SK-N-SH (cell line): ENCODE data around the gene METTL26. TPM values are rescaled to one million over a fixed set of nuclear protein-coding genes. Genes with fewer than 3 reads are reported as not detected.

Experiments
- CTCF ChIA-PET: fragments of 300-600, 350-600 bp; formaldehyde crosslinking; extraction: SDS; loops from one replicate; lab custom pipeline; 2021; lab: Yijun Ruan, JAX
- POLR2A ChIA-PET: fragments of 350-600 bp; sonication (Branson Sonifier 250); formaldehyde crosslinking; extraction: SDS; loops from one replicate; lab custom pipeline; 2020; ENCODE audit warnings: antibody characterized with exemption, inconsistent platforms; lab: Yijun Ruan, JAX
- DNase-seq: peaks from one replicate; pipeline ENCODE4 v3.0.0; 2012
- H2AFZ ChIP-seq: fragments of 200-600 bp; sonication (generic); 2 replicates; pipeline ENCODE4 v1.8.1; 2016; ENCODE audit warnings: antibody characterized with exemption, mild to moderate bottlenecking, low read depth
- H3F3A ChIP-seq: fragments of 200-600 bp; sonication (generic); replicated peaks from 2 replicates; pipeline ENCODE3; 2016; ENCODE audit warnings: antibody characterized with exemption, mild to moderate bottlenecking; ENCODE audit not compliant: insufficient read depth
- H3K27ac ChIP-seq, 2 experiments: fragments of 200-500 bp in 1 of 2; fragments of 200-600 bp in 1 of 2; sonication (Bioruptor generic) in 1 of 2; sonication (generic), shearing (Covaris generic) in 1 of 2; 2 replicates each; pipeline versions ENCODE4 v1.5.1 to v1.6.1; 2014 to 2016; ENCODE audit warnings: low read depth in 2 of 2, inconsistent platforms in 1 of 2, low read length in 1 of 2, mild to moderate bottlenecking in 1 of 2, mixed read lengths in 1 of 2
- H3K27me3 ChIP-seq: fragments of 200-600 bp; sonication (generic), shearing (Covaris generic); 2 replicates; pipeline ENCODE4 v1.6.1; 2016; ENCODE audit warnings: mixed run types; ENCODE audit not compliant: insufficient read depth
- H3K36me3 ChIP-seq, 2 experiments: fragments of 200-500 bp in 1 of 2; fragments of 200-600 bp in 1 of 2; sonication (Bioruptor generic) in 1 of 2; sonication (generic) in 1 of 2; replicated peaks in 1 of 2; 2 replicates each; pipeline versions ENCODE3 to v1.5.1; 2014 to 2016; ENCODE audit warnings: low read length in 1 of 2, mild to moderate bottlenecking in 1 of 2; ENCODE audit not compliant: insufficient read depth in 2 of 2, control insufficient read depth in 1 of 2
- H3K4me1 ChIP-seq, 2 experiments: fragments of 200-500 bp in 1 of 2; fragments of 200-600 bp in 1 of 2; sonication (Bioruptor generic) in 1 of 2; sonication (generic), shearing (Covaris generic) in 1 of 2; 2 replicates each; pipeline versions ENCODE4 v1.5.1 to v1.6.1; 2014 to 2016; ENCODE audit warnings: low read depth in 1 of 2, low read length in 1 of 2, mixed run types in 1 of 2; ENCODE audit not compliant: insufficient read depth in 2 of 2, control insufficient read depth in 1 of 2
- H3K4me2 ChIP-seq: fragments of 200-600 bp; sonication (generic), shearing (Covaris generic); 2 replicates; pipeline ENCODE4 v1.6.1; 2017; ENCODE audit warnings: mixed run types
- H3K4me3 ChIP-seq, 2 experiments: fragments of 200-500 bp in 1 of 2; fragments of 200-600 bp in 1 of 2; sonication (Bioruptor generic) in 1 of 2; sonication (generic), shearing (Covaris generic) in 1 of 2; 2 replicates each; pipeline versions ENCODE4 v1.5.1 to v1.8.1; 2014 to 2016; ENCODE audit warnings: low read depth in 2 of 2, inconsistent platforms in 1 of 2, low read length in 1 of 2, mild to moderate bottlenecking in 1 of 2, mixed read lengths in 1 of 2, moderate library complexity in 1 of 2
- H3K79me2 ChIP-seq: fragments of 200-600 bp; sonication (generic); 2 replicates; pipeline ENCODE4 v1.8.1; 2017; ENCODE audit warnings: mild to moderate bottlenecking; ENCODE audit not compliant: insufficient read depth
- H3K9ac ChIP-seq: fragments of 200-600 bp; sonication (generic); 2 replicates; pipeline ENCODE4 v1.6.1; 2017; ENCODE audit warnings: mixed run types
- H3K9me2 ChIP-seq: fragments of 200-600 bp; sonication (generic); 2 replicates; pipeline ENCODE4 v1.6.1; 2017; ENCODE audit warnings: mixed run types
- H3K9me3 ChIP-seq: fragments of 200-600 bp; sonication (generic); 2 replicates; pipeline ENCODE4 v1.6.1; 2017; ENCODE audit warnings: mixed run types, mild to moderate bottlenecking, moderate library complexity
- H4K20me1 ChIP-seq: fragments of 200-600 bp; sonication (generic); 2 replicates; pipeline ENCODE4 v1.6.1; 2017; ENCODE audit warnings: mild to moderate bottlenecking, mixed run types; ENCODE audit not compliant: insufficient read depth
- CHD2 ChIP-seq: fragments of 150-350 bp; IDR thresholded peaks from 2 replicates; pipeline ENCODE4 v1.6.1; 2018; ENCODE audit warnings: low read length; ENCODE audit not compliant: partially characterized antibody
- EZH2phosphoT487 ChIP-seq: fragments of 200-600 bp; sonication (generic); IDR thresholded peaks from 2 replicates; pipeline ENCODE4 v1.6.1; 2017; ENCODE audit warnings: low read depth, mixed run types, mild to moderate bottlenecking, antibody characterized with exemption, moderate library complexity, borderline replicate concordance
- FOXJ3 ChIP-seq: sonication (generic); formaldehyde crosslinking; IDR thresholded peaks from 2 replicates; pipeline ENCODE4 v1.5.1; 2020; ENCODE audit warnings: mild to moderate bottlenecking, missing genetic modification reagents
- FOXM1 ChIP-seq: IDR thresholded peaks from 2 replicates; pipeline ENCODE4 v1.4.0; 2012; ENCODE audit warnings: low read depth, mild to moderate bottlenecking
- GABPA ChIP-seq: IDR thresholded peaks from 2 replicates; pipeline ENCODE4 v1.4.0; 2012; ENCODE audit warnings: low read depth, mild to moderate bottlenecking
- MEF2A ChIP-seq: IDR thresholded peaks from 2 replicates; pipeline ENCODE4 v1.4.0; 2012; ENCODE audit warnings: low read depth, borderline replicate concordance
- NFIC ChIP-seq: IDR thresholded peaks from 2 replicates; pipeline ENCODE4 v1.4.0; 2012; ENCODE audit warnings: borderline replicate concordance
- RCOR1 ChIP-seq: fragments of 150-350 bp; IDR thresholded peaks from 2 replicates; pipeline ENCODE4 v1.6.1; 2017; ENCODE audit warnings: antibody characterized with exemption, low read length
- SMC3 ChIP-seq: IDR thresholded peaks from 2 replicates; pipeline ENCODE4 v1.6.1; 2012; ENCODE audit warnings: low read depth, low read length, improper control_type of control experiment
- TCF12 ChIP-seq: IDR thresholded peaks from 2 replicates; pipeline ENCODE4 v1.4.0; 2012
- whole genome bisulfite sequencing: methylation state at CpG from one replicate; pipeline ENCODE4 v1.1.6; 2017; ENCODE audit warnings: low lambda C conversion rate; 5-methylcytosine and 5-hydroxymethylcytosine counted together
- polyA plus RNA-seq, 3 experiments: library from polyadenylated mRNA; depleted of rRNA; stranded (reverse); fragments of >200 nt; gene quantifications; 2 replicates each; pipeline ENCODE4 v1.2.3, GENCODE V29; 2012
- TF ChIP-seq, protein P1 (sequence below): IDR thresholded peaks from 2 replicates; pipeline ENCODE4; 2012
- TF ChIP-seq, protein P2 (sequence below): IDR thresholded peaks from 2 replicates; pipeline ENCODE4 v1.4.0; 2012; ENCODE audit warnings: low read depth
- TF ChIP-seq, protein P3 (sequence below): IDR thresholded peaks from 2 replicates; pipeline ENCODE4 v1.4.0; 2012; ENCODE audit warnings: low read depth, borderline replicate concordance
- TF ChIP-seq, protein P4 (sequence below): fragments of 150-350 bp; IDR thresholded peaks from 2 replicates; pipeline ENCODE4 v1.6.1; 2017; ENCODE audit warnings: antibody characterized with exemption, low read length, low read depth, borderline replicate concordance
- TF ChIP-seq, protein P5 (sequence below): IDR thresholded peaks from 2 replicates; pipeline ENCODE4 v1.6.1; 2012; ENCODE audit warnings: mild to moderate bottlenecking, low read depth, low read length, moderate library complexity

The METTL26 gene
- polyA plus RNA-seq, 1 of the 3 experiments (the other 2 are of a cell fraction) = 167 TPM

DNA sequence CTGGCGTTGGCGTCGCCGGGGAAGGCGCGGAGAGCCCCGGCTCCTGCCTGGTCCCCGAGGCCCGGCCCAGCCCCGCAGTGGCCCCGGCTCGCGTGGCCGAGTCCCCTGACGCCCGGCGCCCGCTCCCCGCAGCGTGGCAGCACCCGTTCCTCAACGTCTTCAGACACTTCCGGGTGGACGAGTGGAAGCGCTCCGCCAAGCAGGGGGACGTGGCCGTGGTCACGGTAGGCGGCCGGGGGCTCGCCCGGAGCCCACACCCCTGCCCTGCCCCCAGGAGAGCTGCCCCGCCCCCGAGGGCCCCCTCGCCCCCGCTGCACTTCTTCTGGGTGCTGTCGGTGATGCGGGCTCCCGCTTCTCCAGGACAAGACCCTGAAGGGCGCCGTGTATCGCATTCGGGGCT, 13.5 kb upstream of the METTL26 start:
- Histone ChIP-seq H3K9me3 (no peaks in the 10 kb centered on the region), H3K4me3 (peak overlapping the region; percentile 70 to 76), H3F3A (peaks cover 5% of the 10 kb centered on the region), H3K4me2 (peak overlapping the region; percentile 91), H3K27ac (peak overlapping the region; percentile 51 to 60), H3K4me1 (peaks cover 4 to 29% of the 10 kb centered on the region in 2 experiments; a peak in 2 of 4 replicates), H2AFZ (peak overlapping the region; percentile 65; the same call in 1 of the 2 replicates), H3K79me2 (peaks cover 19% of the 10 kb centered on the region; the same call in 1 of the 2 replicates), H4K20me1 (no peaks in the 10 kb centered on the region), H3K9me2 (no peaks in the 10 kb centered on the region), H3K9ac (peak overlapping the region; percentile 85), H3K27me3 (no peaks in the 10 kb centered on the region), H3K36me3 (peaks cover 0 to 13% of the 10 kb centered on the region in 2 experiments)
- POLR2A ChIA-PET = interaction anchor here (0.7 to 1.2 kb wide), 6 partner anchors 9 to 79 kb away, joined by 3 to 4 read pairs (median 3); partner anchors contain the start of genes METTL26 and STUB1
- peak; percentile 74 for DNase-seq
- WGBS = 6% methylated on average over 13 of the region's 44 CpGs
- CTCF ChIA-PET = interaction anchor here (1.0 to 7.8 kb wide), 6 partner anchors 10 to 31 kb away, joined by 3 to 92 read pairs (median 12); partner anchors contain the start of genes METTL26, RHOT2, STUB1 and WFIKKN1
- TF ChIP-seq EZH2phosphoT487 = no peak
- TF ChIP-seq, protein P1, sequence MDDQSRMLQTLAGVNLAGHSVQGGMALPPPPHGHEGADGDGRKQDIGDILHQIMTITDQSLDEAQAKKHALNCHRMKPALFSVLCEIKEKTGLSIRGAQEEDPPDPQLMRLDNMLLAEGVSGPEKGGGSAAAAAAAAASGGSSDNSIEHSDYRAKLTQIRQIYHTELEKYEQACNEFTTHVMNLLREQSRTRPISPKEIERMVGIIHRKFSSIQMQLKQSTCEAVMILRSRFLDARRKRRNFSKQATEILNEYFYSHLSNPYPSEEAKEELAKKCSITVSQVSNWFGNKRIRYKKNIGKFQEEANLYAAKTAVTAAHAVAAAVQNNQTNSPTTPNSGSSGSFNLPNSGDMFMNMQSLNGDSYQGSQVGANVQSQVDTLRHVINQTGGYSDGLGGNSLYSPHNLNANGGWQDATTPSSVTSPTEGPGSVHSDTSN = no peak

DNA sequence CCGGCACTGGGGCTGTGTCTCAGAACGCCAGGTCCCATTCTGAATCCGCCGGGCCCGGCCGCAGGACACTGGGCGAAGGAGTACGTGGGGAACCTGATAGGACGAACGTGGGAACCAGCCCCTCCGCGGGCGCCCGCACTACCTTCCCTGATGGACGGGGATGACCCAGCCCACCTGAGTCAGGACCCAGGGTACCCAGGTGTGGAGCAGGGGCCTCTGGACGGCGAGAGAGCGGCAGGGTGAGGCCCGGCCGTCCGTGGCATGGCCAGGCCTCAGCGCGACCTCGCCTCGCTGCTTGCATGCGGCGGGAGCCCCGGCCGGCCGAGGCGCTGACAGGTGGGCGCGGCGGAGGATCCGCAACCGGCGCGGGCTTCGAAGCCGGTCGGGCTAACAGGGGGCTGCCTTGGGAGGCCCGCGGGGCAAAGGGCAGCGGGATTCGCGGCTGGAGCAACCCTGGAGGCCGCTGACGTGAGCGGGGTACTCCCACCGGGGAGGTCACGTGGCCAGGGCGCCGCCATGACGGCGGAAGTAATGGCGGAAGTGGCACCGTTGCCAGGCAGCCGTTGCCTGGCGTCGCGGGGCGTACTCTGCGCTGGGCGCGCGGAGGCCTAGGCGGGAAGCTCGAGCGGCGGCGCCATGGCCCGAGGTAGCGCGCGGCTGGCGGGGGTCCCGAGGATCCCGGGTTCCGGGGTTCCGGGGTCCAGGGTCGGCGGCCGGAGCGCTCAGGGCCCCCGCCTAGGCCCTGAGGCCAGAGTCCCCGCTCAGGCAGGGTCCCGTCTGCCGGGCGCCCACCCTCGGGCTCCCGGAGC, 12.9 kb upstream of the METTL26 start, which contains the start of gene WDR90:
TSS of gene WDR90 (plus strand) at position 585 of the 809 bp plus-strand sequence. CDS start at position 637, 52 bp downstream.
- peak; percentile 99 for DNase-seq
- CTCF ChIA-PET = interaction anchor here (0.7 to 7.8 kb wide), 22 partner anchors 10 to 257 kb away, joined by 3 to 92 read pairs (median 5); partner anchors contain the start of genes METTL26, RHBDL1, RHOT2 and STUB1
- Histone ChIP-seq H3K36me3 (peaks cover 0 to 11% of the 10 kb centered on the region in 2 experiments), H3K27me3 (no peaks in the 10 kb centered on the region), H3K4me3 (peak within 1 kb of the TSS; percentile 70 to 76), H3K4me2 (peak within 1 kb of the TSS; percentile 91), H3K27ac (peak within 1 kb of the TSS; percentile 77 to 80), H3F3A (peaks cover 5% of the 10 kb centered on the region), H4K20me1 (no peaks in the 10 kb centered on the region), H3K9me3 (no peaks in the 10 kb centered on the region), H3K79me2 (peaks cover 19% of the 10 kb centered on the region; the same call in 1 of the 2 replicates), H3K4me1 (peaks cover 4 to 29% of the 10 kb centered on the region in 2 experiments; a peak in 2 of 4 replicates), H3K9me2 (no peaks in the 10 kb centered on the region), H2AFZ (peak within 1 kb of the TSS; percentile 65; the same call in 1 of the 2 replicates), H3K9ac (peak within 1 kb of the TSS; percentile 85)
- WGBS = 24% methylated on average over 8 of the region's 91 CpGs
- POLR2A ChIA-PET = interaction anchor here (0.7 to 1.6 kb wide), 8 partner anchors 10 to 79 kb away, joined by 3 to 5 read pairs (median 3); partner anchors contain the start of genes METTL26 and STUB1
- TF ChIP-seq, protein P2, sequence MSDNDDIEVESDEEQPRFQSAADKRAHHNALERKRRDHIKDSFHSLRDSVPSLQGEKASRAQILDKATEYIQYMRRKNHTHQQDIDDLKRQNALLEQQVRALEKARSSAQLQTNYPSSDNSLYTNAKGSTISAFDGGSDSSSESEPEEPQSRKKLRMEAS = peak; percentile 95
- TF ChIP-seq FOXJ3 (CRISPR knock-in tag) (no peak), CHD2 (peak; percentile 67), SMC3 (no peak), TCF12 (no peak), NFIC (no peak), RCOR1 (no peak), FOXM1 (no peak), GABPA (peak; percentile 85), MEF2A (no peak)
- TF ChIP-seq, protein P3, sequence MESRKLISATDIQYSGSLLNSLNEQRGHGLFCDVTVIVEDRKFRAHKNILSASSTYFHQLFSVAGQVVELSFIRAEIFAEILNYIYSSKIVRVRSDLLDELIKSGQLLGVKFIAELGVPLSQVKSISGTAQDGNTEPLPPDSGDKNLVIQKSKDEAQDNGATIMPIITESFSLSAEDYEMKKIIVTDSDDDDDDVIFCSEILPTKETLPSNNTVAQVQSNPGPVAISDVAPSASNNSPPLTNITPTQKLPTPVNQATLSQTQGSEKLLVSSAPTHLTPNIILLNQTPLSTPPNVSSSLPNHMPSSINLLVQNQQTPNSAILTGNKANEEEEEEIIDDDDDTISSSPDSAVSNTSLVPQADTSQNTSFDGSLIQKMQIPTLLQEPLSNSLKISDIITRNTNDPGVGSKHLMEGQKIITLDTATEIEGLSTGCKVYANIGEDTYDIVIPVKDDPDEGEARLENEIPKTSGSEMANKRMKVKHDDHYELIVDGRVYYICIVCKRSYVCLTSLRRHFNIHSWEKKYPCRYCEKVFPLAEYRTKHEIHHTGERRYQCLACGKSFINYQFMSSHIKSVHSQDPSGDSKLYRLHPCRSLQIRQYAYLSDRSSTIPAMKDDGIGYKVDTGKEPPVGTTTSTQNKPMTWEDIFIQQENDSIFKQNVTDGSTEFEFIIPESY = no peak
- TF ChIP-seq, protein P4, sequence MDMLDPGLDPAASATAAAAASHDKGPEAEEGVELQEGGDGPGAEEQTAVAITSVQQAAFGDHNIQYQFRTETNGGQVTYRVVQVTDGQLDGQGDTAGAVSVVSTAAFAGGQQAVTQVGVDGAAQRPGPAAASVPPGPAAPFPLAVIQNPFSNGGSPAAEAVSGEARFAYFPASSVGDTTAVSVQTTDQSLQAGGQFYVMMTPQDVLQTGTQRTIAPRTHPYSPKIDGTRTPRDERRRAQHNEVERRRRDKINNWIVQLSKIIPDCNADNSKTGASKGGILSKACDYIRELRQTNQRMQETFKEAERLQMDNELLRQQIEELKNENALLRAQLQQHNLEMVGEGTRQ = peak; percentile 78
- TF ChIP-seq, protein P5, sequence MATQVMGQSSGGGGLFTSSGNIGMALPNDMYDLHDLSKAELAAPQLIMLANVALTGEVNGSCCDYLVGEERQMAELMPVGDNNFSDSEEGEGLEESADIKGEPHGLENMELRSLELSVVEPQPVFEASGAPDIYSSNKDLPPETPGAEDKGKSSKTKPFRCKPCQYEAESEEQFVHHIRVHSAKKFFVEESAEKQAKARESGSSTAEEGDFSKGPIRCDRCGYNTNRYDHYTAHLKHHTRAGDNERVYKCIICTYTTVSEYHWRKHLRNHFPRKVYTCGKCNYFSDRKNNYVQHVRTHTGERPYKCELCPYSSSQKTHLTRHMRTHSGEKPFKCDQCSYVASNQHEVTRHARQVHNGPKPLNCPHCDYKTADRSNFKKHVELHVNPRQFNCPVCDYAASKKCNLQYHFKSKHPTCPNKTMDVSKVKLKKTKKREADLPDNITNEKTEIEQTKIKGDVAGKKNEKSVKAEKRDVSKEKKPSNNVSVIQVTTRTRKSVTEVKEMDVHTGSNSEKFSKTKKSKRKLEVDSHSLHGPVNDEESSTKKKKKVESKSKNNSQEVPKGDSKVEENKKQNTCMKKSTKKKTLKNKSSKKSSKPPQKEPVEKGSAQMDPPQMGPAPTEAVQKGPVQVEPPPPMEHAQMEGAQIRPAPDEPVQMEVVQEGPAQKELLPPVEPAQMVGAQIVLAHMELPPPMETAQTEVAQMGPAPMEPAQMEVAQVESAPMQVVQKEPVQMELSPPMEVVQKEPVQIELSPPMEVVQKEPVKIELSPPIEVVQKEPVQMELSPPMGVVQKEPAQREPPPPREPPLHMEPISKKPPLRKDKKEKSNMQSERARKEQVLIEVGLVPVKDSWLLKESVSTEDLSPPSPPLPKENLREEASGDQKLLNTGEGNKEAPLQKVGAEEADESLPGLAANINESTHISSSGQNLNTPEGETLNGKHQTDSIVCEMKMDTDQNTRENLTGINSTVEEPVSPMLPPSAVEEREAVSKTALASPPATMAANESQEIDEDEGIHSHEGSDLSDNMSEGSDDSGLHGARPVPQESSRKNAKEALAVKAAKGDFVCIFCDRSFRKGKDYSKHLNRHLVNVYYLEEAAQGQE = no peak
